ENCODE data around the gene ADGRE3. TPM values are rescaled to one million over a fixed set of nuclear protein-coding genes. Genes with fewer than 3 reads are reported as not detected.

Gene ADGRE3
- total RNA-seq, 1 experiment from 2014 or later, result not detected

DNA sequence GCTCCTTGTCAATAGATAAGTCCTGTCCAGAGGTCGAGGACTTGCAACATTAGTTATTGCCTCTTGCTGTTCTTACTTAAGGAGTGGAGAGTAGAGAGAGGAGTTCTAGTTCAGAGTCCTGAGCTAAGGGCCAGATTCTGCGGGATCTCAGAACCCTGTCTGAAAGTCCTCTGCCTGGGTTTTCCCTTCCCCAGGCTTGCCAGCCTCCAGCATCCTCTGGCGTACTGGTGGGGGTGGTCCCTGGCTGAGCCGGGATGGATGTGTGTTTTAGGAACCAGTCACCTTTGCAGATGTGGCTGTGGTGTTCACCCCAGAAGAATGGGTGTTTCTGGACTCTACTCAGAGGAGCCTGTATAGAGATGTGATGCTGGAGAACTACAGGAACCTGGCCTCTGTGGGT, 41.2 kb upstream of the ADGRE3 start:
- H3K4me2 ChIP-seq (ENCODE audit: insufficient read depth, insufficient read length, low read length), result no peak overlapping the region
- H4K91ac ChIP-seq (ENCODE audit: insufficient read length, low read depth, low read length), result no peak overlapping the region
- peaks cover 86 to 90% of the 10 kb centered on the region in 2 experiments for H3K9me3 Mint-ChIP-seq
- H2BK12ac ChIP-seq (ENCODE audit: insufficient read length, low read depth, low read length), result no peak overlapping the region
- H3K79me1 ChIP-seq (ENCODE audit: insufficient read depth, low read depth, low read length, poor library complexity, severe bottlenecking), result no peaks in the 10 kb centered on the region
- H3K36me3 Mint-ChIP-seq (ENCODE audit: insufficient read depth in 1 of 3, low read depth in 3 of 3), result peaks cover 80 to 85% (median 84%) of the 10 kb centered on the region in 3 experiments
- H3K18ac ChIP-seq (ENCODE audit: insufficient read length, low read depth, low read length), result no peak overlapping the region
- no peak overlapping the region for H3K14ac ChIP-seq (ENCODE audit: insufficient read depth, low read length)
- TF ChIP-seq, protein P1, sequence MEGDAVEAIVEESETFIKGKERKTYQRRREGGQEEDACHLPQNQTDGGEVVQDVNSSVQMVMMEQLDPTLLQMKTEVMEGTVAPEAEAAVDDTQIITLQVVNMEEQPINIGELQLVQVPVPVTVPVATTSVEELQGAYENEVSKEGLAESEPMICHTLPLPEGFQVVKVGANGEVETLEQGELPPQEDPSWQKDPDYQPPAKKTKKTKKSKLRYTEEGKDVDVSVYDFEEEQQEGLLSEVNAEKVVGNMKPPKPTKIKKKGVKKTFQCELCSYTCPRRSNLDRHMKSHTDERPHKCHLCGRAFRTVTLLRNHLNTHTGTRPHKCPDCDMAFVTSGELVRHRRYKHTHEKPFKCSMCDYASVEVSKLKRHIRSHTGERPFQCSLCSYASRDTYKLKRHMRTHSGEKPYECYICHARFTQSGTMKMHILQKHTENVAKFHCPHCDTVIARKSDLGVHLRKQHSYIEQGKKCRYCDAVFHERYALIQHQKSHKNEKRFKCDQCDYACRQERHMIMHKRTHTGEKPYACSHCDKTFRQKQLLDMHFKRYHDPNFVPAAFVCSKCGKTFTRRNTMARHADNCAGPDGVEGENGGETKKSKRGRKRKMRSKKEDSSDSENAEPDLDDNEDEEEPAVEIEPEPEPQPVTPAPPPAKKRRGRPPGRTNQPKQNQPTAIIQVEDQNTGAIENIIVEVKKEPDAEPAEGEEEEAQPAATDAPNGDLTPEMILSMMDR (conservative IDR thresholded peaks at IDR 0.05), result no peak
- no peak for DNase-seq
- H3K9me3 ChIP-seq (ENCODE audit: control insufficient read depth, low read depth, low read length), result peaks cover 40% of the 10 kb centered on the region
- H2AK5ac ChIP-seq (ENCODE audit: insufficient read length, low read length), result no peak overlapping the region
- no peak overlapping the region for H3K23ac ChIP-seq (ENCODE audit: insufficient read length, low read depth, low read length)
- no peak overlapping the region for H3T11ph ChIP-seq (ENCODE audit: low read length)
- no peak overlapping the region for H2AFZ ChIP-seq (ENCODE audit: low read length)
- no peaks in the 10 kb centered on the region for H3K4me1 Mint-ChIP-seq
- no peaks in the 10 kb centered on the region; the same call in 1 of the 2 replicates for H3K27me3 Mint-ChIP-seq (ENCODE audit: low read depth)
- H3K27ac Mint-ChIP-seq, result no peak overlapping the region
- no peak overlapping the region for H3K9ac ChIP-seq (ENCODE audit: extremely low read depth, insufficient read length, low read length)
- no peak overlapping the region for H2BK20ac ChIP-seq (ENCODE audit: low read depth, low read length, poor library complexity, severe bottlenecking)
- no peak overlapping the region for H3K56ac ChIP-seq (ENCODE audit: insufficient read length, low read depth, low read length)
- H3K4me1 ChIP-seq (ENCODE audit: insufficient read depth, low read length), result no peaks in the 10 kb centered on the region
- no peak overlapping the region for H3K27ac ChIP-seq (ENCODE audit: insufficient read length, low read depth, low read length)
- H3K27me3 ChIP-seq (ENCODE audit: insufficient read depth, low read length), result no peaks in the 10 kb centered on the region
- no peaks in the 10 kb centered on the region for H3K79me2 ChIP-seq (ENCODE audit: insufficient read depth, low read length)
- H2BK120ac ChIP-seq (ENCODE audit: low read depth, low read length, poor library complexity, severe bottlenecking), result no peak overlapping the region
- H4K20me1 ChIP-seq (ENCODE audit: control insufficient read depth, insufficient read depth, insufficient read length), result no peaks in the 10 kb centered on the region
- WGBS (ENCODE audit: extremely low coverage, insufficient read length, low lambda C conversion rate), result no CpG with 5 or more reads among the region's 4 CpGs
- H3K23me2 ChIP-seq (ENCODE audit: insufficient read length, low read depth, low read length, poor library complexity, severe bottlenecking), result no peaks in the 10 kb centered on the region
- no peak overlapping the region for H2BK15ac ChIP-seq (ENCODE audit: low read depth, low read length)
- no peak overlapping the region for H3K4ac ChIP-seq (ENCODE audit: low read depth, low read length)
- no peak overlapping the region for H4K5ac ChIP-seq (ENCODE audit: insufficient read length, low read depth, low read length)
- no peak overlapping the region for H2BK5ac ChIP-seq (ENCODE audit: insufficient read length, low read length)
- H3K4me3 Mint-ChIP-seq, result no peak overlapping the region
- no peak overlapping the region for H4K8ac ChIP-seq (replicated peaks; ENCODE audit: insufficient read length, low read depth, low read length)

All from H9 (cell line).